GM19328 (cell line): ENCODE results near the gene DLGAP4.

Experiments used
- ATAC-seq: cut with Tn5 transposase; IDR thresholded peaks from one replicate; pipeline ENCODE4 v1.9.1; 2021; ENCODE audit warnings: mild to moderate bottlenecking, moderate library complexity; ENCODE audit not compliant: unreplicated experiment

The DLGAP4 gene

GRCh38 chr20:36274181-36274841, 31.8 kb upstream of the DLGAP4 start:
- no peak for ATAC-seq

DNA sequence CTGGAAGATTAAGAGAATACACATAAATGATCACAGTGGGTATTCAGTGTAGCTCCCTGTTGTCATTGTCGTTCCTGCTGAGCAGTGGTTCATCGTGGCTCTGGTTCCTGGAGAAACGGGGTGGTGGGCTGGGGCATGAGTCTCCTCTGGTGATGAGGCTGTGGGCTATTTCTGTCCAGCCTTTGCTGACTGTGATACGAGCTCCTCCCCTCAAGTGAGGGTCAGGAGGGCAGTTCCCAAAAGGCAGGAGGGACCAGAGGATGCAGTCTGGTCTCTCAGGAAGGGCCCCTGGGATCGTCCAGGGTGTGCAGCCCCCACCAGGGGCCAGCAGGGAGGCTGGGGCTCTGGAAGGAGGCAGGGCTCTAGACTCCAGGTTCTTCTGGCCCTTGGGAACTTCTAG, 31.1 kb upstream of the DLGAP4 start:
- no peak for ATAC-seq

DNA sequence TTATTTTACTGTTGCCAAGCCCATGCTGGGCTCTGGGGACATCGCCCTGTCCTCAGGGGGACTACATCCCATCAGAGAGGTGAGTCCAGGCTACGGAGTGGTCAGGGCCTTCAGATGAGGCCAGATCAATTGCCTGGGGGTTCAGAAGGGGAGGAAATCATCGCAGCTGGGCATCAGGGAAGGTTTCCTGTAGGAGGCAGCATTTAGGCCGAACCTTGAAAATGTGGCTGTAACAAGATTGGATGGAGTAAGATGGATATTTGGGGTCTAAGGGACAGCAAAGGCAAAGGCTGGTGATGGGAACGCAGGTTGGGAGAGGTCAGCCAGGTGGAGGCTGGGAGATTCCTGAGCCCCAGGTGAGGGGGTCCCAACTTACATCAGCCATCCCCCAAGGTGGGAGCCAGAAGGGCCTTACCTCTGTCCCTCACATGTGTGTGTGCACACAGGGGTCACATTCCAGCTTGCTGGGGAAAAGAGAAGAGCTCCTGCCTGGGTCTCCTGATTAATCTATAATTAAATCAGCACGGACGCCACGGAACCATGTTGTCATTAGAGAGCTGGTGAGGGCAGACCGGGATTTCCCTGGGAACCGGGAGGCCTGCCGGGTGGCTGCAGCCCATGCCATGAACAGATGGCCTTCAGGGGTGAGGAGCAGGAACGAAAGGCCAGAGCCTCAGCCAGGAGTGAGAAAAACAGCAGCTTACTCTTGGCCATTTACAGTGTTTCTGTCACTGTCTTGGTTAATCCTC, 30.5 kb upstream of the DLGAP4 start:
- ATAC-seq: no peak

DNA sequence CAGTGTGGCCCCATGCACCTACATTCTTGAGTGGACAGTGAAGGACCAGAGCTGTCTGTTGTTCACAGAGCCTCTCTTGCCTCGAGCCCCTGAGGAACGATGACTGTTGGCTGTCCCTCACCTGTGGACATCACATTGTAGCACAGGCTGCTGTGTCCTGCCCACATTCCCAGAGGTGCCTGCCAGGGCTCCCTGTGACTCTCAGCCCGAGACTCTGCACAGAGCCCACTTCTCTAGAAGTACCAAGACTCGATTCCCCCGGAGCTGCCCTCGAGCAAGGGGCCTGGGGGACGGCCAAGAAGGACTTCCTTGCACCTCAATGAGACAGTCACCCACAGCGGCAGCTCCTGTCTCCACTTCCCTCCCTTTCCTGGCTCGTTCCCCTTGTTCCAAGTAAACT, 28.6 kb upstream of the DLGAP4 start:
- ATAC-seq: no peak

DNA sequence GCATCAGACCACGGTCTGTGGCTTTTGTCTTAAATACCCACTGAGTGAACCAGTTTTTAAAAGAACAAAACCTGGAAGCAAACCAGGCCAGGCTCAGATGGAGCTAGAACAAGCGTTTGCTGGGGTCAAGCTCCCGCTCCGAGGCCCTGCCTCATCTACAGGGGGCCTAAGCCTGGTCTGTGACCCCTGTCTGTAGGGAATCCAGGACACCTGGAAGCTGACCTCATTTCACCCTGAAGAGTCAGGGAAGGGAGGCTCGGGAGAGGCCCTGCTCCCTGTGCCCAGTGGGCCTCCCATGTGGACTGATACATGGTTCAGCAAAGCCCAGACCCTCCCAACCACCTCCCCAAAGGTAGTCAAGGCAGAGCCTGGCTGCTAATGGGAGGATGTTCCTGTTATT, 26.8 kb upstream of the DLGAP4 start:
- ATAC-seq: no peak

DNA sequence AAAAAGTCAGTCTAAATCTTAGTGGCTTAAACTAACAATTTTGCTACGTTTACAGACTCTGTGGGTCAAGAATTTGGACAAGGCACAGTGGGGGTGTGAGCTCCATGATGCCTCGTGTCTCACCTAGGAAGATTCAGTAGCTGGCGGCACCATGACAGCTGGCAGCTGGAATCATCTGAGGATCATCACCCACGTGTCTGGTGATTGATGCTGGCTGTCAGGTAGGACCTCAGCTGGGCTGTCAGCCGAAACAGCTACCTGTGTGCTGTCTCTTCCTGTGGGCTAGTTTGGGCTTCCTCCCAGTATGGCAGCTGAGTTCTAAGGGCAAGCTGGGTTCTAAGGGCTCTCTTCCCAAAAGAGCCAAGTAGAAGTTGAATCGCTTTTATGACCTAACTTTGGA, 26.4 kb upstream of the DLGAP4 start:
- ATAC-seq: no peak

- no peak for ATAC-seq
These were observed 24.3 kb upstream of the DLGAP4 start for GRCh38 chr20:36281785-36282380.

- no peak for ATAC-seq
These were observed 21.4 kb upstream of the DLGAP4 start for GRCh38 chr20:36284751-36285150.

- ATAC-seq: no peak
These were observed 20.2 kb upstream of the DLGAP4 start for GRCh38 chr20:36285746-36286447.

- ATAC-seq: no peak
These were observed 8.5 kb upstream of the DLGAP4 start for GRCh38 chr20:36297656-36298055.

GRCh38 chr20:36298061-36298460, 8.1 kb upstream of the DLGAP4 start:
- ATAC-seq: no peak

DNA sequence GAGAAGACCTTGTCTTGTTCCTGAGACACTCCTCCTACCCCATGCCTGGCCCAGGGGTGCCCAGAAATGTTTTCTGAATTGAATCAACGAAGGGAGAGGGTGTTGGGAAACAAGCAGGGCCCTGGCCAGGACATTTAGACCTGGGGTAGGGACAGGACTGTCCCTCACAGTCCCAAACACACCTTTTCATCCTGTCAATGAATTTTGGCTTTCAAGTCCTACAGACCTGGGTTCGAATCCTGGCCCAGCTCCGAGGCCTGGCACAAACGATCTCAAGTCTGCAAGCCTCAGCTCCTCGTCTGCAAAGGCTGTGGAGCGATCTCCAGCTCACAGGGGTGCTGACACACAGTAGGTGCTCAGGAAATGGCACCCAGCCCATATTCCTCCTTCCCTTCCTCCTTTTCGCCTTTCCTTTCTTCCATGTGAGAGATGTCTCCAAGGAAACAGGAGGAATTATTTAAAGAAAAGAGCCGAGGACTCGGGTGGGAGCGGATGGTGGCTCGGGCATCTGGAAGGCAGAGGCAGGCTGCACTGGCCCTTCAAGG, 7.3 kb upstream of the DLGAP4 start:
- no peak for ATAC-seq

DNA sequence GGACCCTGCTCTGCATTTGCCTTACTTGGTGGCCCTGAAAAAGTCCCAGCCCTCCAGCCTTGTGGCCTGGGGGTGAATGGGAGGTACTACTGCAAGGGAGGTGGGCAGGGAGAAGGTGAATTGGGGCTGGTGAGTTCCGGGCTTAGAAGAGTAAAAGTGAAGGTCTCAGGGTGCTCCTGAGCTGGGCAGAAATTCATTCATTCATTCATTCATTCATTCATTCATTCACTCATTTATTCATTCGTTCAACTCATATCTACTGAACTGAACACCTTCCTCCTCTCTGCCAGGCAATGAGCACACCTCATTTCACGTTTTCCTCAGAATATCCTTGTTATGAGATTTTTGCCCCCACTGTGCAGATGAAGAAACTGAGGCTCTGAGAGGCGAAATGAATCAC, 6.7 kb upstream of the DLGAP4 start:
- no peak for ATAC-seq

DNA sequence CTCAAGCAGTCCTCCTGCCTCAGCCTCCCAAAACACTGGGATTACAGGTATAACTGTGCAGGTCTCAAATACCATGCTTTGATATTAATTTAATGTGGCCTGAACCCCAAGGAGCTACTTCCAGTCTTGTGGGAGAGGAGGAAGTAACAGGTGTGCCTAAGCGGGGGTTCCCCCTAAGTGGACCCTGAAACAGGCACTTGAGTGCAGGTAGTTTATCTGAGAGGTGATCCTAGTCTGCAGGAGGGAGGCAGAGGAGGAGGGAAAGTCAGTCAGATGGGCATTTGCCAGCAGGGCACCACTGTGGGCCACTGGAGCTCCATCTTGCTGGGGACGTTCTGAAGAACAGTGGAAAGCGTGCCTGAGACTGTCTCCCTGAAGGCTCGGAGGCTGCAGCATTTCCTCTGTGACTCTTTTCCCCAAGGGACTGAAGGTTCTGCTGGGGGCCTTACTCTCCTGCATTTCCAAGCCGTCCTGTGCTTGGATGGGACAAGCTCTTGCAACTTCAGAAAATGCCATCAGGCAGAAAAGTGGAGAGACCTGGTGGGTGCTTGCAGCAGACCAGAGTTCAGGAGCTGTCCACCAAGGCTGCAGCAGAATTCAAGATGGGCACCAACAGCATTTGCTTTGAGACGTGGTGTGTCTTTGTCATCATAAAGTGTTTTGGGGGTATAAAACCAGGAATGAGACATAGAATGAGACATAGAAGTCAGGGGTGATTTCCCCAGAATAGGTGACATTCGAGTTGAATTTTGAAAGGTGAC, 4.6 kb upstream of the DLGAP4 start:
- ATAC-seq: no peak

DNA sequence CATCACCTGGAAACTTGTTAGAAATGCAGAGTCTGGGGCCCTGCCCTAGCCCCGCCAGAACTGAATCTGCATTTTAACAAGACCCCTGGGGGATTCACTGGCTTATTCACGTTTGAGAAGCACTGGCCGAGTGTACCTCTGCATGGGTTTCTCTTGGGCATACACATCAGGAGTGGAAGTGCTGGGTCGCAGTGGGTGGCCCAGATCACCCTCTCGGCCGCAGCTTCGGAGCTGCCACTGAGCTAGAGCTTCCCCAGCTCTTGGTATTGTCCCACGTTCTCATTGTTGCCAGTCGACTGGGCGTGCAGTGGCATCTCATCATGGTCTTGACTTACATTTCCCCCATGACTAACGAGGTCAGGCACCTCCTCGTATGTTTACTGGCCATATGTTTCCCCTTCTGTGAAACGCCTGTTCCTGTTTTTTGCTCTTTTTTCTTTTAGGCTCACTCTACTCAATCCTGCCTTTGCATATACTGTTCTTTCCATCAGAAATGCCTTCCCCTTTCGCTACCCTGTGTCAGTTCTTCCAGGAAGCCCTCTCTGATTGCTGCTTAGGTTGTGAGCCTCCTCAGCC, 3.0 kb upstream of the DLGAP4 start:
- no peak for ATAC-seq

GRCh38 chr20:36303831-36304230, 2.3 kb upstream of the DLGAP4 start:
- ATAC-seq: no peak

DNA sequence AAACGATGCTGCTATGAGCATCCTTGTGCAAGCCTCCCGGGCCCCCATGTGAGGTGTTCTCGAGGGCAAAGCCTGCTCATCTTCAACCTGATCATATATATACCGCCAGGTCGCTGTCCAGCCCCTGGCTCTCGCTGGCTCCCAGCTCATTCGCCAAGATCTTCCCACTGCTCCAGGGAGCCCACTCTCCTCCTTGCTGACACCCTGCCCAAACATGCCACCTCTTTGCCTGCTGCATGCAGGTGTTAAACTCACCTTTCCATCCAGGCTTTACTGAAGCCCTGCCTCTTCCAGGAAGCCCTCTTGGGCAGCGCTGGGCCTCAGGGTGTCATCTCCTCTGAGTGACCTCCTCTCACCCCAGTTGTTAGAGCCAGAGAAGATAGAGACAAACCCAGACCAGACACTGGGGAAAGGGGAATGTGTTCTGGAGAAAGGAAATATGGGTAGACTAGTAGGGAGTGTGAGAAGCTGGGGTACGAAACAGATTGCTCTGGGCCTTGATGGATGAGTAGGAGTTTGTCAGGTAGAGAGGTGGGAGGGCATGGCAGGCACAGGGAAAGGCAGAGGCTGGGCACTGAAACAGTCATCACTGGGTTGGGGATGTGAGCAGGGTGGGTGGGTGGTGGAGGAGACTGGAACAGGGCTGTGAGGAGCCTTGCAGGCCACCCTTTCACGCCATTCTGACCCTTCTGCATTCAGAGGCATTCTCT, 1.2 kb upstream of the DLGAP4 start:
- ATAC-seq: no peak

DNA sequence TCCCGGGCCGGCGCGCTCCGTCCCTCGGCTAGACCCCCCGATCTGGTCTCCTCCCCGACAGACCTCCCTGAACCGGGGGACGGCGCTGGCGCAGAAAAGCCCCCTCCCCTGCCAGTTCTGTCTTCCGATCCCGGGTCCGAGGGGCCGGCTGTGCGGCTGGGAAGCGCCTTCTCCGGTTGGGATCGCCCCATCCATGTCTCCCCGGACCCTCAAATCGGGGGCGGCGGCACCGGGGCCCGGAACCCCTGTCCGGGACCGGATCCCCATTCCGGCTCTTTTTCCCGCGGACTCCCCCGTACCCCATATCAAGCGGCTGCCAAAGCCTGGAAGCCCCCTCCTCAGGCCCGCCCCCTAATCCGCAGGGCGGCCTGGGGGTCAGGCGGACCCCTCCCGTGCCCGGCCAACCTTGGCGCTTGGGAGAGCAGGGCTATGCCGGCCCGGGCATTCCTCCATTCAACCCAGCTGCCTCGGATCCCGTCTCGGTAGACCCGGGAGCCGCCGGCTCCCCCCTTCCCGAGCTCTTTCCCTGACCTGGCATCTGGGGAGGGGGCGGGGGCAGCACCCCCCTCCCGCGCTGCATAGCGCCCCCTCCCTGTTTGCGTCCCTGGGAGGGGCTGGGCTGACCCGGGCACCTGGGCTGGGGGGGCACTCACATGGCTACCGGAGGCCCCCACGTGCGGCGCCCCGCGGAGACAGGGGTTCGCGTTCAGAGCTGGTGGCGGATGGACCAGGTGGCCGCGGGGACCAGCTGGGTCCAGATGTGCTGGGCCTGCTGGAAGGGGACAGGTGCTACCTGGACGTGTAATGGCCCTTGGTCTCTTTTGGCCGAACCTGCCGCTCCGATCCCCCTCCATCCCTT, 643 bp downstream of the DLGAP4 start:
- ATAC-seq: no peak
